KOPT-K1 (cell line): ENCODE data around the gene GRM2.

Experiments
- H3K27ac ChIP-seq: fragments of 200-600 bp; sonication (generic); 2 replicates; pipeline ENCODE4 v1.5.1; 2016; ENCODE audit warnings: antibody characterized with exemption, mild to moderate bottlenecking, low read depth, low read length; ENCODE audit not compliant: poor library complexity, severe bottlenecking
- H3K36me3 ChIP-seq: fragments of 200-600 bp; sonication (generic); 2 replicates; pipeline ENCODE4 v1.5.1; 2017; ENCODE audit warnings: antibody characterized with exemption, mild to moderate bottlenecking, low read length, moderate library complexity; ENCODE audit not compliant: insufficient read depth
- H3K9me3 ChIP-seq: fragments of 200-600 bp; sonication (generic); 2 replicates; pipeline ENCODE4 v1.5.1; 2017; ENCODE audit warnings: antibody characterized with exemption, low read length, mild to moderate bottlenecking; ENCODE audit not compliant: insufficient read depth, poor library complexity, severe bottlenecking

GRM2 gene

DNA sequence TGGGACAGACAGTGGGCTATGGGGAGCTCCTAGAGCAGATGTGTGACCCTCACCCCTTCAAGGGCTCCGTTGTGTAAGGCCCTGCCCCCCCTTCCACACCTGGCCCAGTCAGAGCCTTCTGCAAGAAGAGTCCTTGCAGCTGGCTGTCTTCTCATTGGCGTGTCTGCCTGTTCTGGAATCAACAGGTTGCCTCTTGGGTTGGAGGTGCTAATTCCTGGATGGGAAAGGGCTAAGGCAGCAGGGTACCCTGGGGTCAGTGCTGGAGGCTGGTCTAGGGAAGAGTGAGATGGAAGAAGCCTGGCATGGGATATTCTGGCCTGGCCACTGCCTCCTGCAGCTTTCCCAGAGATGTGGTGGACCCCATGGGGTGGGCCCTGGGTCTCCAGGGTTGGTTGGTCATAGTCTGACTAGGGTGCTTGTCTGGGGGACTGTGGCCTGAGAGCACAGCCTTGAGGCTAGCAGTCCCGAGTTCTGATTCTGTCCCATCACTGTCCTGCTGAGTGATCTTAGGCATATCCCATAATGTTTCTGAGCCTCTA, 30.7 kb upstream of the GRM2 start:
- H3K27ac ChIP-seq = no peak overlapping the region
- H3K9me3 ChIP-seq = no peaks in the 10 kb centered on the region
- peaks cover 66% of the 10 kb centered on the region for H3K36me3 ChIP-seq

DNA sequence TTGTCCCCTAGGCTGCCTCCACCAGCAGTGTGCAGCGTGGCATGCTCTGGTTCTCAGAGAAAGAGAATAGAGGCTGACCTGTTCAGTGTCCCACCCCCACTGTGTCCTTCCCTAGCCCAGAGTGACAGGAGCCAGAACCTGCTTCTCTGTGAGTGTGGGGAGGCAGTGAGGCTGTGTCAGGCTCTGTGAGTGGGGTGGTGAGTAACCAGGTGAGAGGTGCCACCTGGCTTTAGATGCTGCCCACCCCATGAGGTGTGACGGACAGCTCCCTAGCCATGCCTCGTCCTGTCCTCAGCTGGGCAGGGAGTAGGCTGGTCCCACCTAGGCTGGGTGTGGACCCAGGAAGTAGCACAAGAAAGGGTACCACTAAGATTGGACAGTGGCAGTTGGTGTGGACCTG, 29.5 kb upstream of the GRM2 start:
- Histone ChIP-seq H3K36me3 (peaks cover 68% of the 10 kb centered on the region), H3K9me3 (no peaks in the 10 kb centered on the region), H3K27ac (no peak overlapping the region)

DNA sequence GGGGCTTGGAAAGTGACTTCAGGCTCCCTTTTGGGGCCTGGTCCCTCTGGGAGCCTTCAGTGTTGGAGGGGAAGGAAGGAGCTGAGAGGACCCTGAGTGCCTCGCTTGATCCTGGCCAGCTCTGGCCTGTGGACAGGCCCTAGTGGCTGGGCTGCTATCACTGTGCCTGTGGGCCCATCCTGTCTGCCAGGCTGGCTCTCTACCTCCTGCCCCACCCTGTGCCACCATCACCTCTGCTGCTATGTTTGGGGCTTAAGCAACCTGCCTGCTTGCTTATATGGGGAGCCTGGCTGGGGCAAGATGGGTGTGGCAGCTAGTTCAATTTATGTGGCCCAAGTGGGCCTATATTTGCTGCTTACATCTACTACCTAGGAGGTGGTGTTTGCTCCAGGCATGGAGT, 28.7 kb upstream of the GRM2 start:
- Histone ChIP-seq H3K9me3 (no peaks in the 10 kb centered on the region), H3K36me3 (peaks cover 77% of the 10 kb centered on the region), H3K27ac (no peak overlapping the region)

DNA sequence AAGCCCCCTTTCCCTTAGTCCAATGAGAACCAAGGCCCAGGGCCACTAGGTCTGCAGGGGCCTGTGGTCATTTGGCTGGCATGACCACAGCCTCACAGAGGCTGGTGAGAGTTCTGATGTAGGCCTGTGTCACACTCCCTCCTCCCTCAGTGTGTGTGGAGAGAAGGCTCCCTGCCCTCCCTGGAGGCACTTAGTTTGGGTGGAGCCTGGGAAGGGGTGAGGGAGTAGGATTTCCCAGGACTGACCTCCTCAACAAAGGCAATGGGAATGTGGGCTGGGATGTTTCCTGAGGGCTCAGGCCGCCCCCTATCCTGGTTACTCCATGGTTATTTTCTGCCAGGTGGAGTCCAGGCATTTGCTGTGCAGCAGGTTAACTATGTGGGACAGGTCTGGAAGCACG, 28.2 kb upstream of the GRM2 start:
- Histone ChIP-seq H3K27ac (no peak overlapping the region), H3K36me3 (peaks cover 81% of the 10 kb centered on the region), H3K9me3 (no peaks in the 10 kb centered on the region)

DNA sequence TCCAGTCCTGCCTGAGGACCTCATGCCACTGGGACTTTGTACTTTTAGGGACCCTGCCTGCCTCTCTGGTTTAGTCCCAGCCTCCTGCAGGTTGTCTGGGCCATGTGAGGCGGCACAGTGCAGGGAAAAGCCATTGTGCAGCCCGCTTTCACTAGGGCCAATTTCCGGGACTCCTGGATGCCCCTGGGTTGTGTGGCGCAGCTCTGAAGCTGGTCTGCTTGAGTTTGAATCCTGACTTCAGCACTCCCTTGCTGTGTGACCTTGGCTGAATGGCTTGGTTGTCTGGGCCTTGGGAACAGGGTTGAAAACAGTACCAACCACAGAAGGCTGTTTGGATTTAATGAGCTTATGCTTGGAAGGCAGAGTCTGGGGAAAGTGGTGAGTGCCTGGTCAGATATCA, 27.6 kb upstream of the GRM2 start:
- H3K27ac ChIP-seq = no peak overlapping the region
- peaks cover 85% of the 10 kb centered on the region for H3K36me3 ChIP-seq
- H3K9me3 ChIP-seq = no peaks in the 10 kb centered on the region

DNA sequence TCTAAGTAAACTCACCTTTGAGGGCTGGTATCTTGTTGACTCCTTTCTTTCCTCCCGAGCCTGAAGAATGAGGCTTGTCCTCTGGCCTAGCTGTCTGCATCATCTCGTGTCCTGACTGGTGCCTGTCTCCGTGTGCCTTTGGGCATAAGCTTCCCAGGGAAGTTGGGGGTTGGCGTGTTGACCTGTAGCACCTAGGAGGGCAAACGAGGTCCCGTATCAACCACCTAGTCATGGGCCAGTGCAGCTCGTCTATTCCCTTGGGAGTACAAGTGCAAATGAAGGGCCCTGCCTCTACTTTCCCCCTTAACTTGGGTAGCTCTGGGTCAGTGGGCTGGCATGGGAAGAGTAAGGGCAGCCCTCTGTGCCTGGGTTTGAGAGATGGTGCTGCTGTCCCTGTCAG, 27.1 kb upstream of the GRM2 start:
- H3K36me3 ChIP-seq = peaks cover 85% of the 10 kb centered on the region
- no peak overlapping the region for H3K27ac ChIP-seq

DNA sequence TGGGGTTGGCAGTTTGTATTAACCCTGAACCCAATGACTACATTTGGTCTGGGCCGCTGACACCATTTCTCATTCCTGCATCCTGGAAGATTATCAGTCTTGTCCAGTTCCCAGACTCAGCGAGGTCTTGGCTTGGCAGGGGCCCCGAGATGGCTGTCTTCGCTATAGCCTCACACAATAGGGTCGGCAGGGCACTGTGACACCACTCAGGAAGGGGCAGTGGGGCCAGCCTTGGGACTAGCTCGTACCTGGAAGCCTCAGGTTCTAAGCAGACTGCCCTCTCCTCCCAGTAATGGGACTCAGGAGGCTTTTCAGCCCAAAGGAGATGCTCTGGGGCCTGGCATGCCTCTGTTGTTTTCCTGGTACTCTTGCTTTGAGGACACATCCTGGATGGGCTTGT, 26.7 kb upstream of the GRM2 start:
- Histone ChIP-seq H3K9me3 (no peaks in the 10 kb centered on the region), H3K36me3 (peaks cover 85% of the 10 kb centered on the region), H3K27ac (no peak overlapping the region)

More for the DNA sequence above, 27.1 kb upstream of the GRM2 start:
- no peaks in the 10 kb centered on the region for H3K9me3 ChIP-seq

DNA sequence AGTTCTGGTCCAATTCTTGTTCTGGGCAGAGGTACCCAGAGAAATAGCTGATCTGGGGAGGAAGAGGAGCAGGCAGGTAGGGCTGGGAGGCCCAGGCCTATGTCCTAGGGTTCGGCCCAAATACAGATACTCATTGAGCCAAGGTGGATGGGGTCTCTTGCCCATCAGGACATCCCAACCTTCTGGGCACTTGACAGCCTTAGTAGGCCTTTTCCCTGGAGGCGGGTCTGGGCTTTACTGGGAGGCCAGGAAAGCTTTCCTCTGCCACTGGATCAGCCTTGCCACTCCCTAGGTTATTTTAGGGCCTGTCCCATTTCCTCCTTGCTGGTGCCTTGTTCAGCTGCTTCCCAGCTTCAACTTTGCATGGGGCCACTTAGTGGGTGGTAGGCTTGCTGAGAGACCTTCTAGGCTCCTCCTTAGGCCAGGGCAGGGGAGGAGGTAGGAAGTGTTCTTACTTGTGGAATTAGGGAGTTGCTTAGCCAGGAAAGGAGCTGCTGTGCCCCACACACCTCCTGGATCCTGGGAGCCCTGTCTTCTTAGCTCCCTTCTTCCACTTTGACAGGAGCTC, 26.1 kb upstream of the GRM2 start:
- H3K27ac ChIP-seq = peak overlapping the region; percentile 42
- H3K36me3 ChIP-seq = peaks cover 85% of the 10 kb centered on the region

DNA sequence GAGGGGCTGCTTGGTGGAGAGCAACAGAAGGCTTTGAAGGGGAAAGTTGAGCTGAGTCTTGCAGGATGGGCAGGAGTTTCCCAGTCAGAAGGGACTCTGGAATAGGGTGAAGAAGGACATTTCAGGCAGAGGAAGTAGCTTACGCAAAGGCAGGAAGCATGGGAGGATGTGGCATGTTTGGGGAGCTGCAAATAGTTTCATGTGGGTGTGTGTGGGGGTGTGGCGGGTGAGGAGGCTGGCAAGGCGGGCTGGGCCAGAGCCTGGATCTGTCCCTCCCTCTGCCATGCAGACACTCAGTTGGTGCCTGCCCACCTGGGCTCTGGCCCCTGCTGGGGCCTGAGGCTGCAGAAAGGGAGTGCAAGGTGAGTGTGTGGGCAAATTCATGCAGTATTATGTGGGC, 25.4 kb upstream of the GRM2 start:
- H3K36me3 ChIP-seq = peaks cover 80% of the 10 kb centered on the region
- peak overlapping the region; percentile 42 for H3K27ac ChIP-seq
- H3K9me3 ChIP-seq = no peaks in the 10 kb centered on the region

More for the DNA sequence above, 26.1 kb upstream of the GRM2 start:
- no peaks in the 10 kb centered on the region for H3K9me3 ChIP-seq

DNA sequence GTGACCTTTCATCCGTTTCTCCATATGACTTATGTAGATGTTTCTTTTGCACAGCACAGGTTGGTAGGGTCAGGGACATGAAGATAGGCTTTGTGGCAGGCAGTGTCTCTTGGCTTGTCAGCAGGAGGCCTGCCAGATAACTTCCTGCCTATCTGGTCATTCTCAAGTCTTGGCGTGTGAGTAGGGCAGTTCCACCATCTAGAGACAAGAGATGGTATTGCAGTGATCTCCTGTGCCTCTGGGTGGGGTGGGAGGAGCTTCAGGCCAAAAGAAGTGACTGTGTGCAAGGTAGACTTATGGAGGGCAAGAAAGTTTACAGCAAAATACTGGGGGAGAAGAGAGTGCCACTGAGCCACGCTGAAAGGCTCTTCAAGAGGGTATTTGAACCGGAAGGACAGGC, 24.8 kb upstream of the GRM2 start:
- H3K36me3 ChIP-seq = peaks cover 75% of the 10 kb centered on the region
- H3K27ac ChIP-seq = peak overlapping the region; percentile 42
- H3K9me3 ChIP-seq = no peaks in the 10 kb centered on the region

DNA sequence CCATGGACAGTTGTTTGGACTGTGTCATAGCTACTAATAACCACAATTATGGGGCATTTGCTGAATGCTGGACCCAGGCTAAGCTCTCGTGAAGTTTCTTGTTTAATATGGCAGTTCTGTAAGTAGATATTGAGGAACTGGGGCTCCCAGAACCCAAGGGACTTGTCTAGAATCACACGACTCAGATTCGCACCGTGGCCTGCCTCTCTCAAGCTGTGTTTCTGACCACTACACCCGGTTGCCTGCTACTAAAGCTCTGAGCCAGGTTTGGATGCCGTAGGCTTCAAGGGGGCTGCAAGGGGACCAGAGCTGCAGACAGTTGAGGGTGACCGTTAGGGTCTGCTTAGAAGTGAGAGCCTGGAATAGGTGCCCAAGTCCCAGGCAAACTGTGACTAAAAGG, 24.3 kb upstream of the GRM2 start:
- H3K36me3 ChIP-seq = peaks cover 75% of the 10 kb centered on the region
- H3K27ac ChIP-seq = no peak overlapping the region
- H3K9me3 ChIP-seq = no peaks in the 10 kb centered on the region

DNA sequence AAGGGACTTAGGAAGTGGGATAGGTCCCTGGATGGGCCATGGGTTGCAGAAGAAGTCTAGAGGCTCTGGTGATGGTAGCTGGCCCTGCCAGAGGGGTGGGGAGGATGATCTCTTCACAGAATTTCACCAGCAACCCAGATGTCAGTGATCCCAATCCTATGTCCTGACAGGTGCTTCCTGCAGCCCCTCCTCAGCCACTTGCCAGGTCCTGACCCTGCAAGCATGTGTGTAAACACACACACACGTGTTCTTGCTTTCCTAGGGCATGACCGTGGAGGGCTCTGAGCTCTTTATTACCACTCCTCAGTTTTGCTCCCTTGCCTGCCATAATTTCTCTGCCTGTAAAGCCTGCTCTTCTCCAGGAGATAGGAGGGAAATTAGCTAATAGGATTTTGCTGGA, 23.3 kb upstream of the GRM2 start:
- peaks cover 76% of the 10 kb centered on the region for H3K36me3 ChIP-seq
- H3K9me3 ChIP-seq = no peaks in the 10 kb centered on the region
- H3K27ac ChIP-seq = no peak overlapping the region

DNA sequence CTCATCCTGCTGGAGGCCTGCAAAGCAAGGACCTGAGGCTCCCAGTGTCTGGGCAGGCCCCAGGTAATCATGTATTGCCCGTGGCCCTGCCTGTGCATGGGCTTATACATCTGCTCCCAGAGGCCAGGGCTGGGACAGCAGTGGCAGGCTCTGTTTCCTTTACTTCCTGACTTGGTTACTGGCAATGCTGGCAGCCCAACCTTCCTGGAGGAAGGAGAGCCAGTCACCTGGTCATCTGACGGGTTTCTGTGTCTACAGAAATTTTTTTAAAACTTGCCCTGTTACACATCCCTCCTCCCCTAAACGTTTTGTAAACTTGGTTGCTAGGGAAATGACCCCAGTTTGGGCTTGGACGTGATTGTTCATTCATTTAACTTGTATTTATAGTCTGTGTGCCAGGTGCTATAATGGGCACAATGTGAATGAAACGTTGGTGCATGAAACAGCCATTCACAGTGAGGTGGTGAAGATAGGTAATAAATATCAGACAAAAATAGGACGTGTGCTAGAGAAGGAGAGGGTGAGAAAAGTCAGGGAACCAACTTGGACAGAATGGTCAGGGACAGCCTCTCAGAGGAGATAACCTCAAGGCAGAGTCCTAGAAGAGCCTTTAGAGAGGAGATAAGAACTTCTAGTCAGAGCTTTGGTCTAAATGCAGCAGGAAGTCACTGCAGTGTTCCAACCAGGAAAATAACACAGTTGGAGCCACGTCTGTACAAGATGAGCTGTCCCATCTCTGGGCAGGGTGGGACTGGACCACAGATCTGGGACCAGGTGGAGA, 21.7 kb upstream of the GRM2 start:
- Histone ChIP-seq H3K27ac (peak overlapping the region; percentile 65), H3K9me3 (no peaks in the 10 kb centered on the region), H3K36me3 (peaks cover 79% of the 10 kb centered on the region)

DNA sequence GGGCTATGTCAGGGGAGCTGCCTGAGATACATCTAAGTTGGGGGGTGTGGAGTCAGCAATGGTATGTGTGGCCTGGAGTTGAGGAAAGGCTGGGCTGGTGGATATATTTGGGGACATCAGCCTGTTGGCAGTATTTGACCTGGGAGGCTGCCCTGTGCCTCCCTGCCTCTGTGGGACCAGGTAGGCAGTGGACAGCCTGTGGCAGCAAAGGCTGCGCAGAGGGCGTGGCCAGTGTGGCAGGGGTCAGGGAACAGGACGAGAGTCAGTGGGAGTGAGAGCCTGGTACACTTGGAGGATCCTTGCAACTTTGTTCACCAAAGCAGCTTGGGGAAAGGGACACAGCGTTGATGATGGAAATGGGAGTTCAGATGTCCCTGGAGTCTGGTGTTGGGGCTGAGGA, 20.8 kb upstream of the GRM2 start:
- Histone ChIP-seq H3K36me3 (peaks cover 80% of the 10 kb centered on the region), H3K27ac (peak overlapping the region; percentile 65), H3K9me3 (no peaks in the 10 kb centered on the region)

DNA sequence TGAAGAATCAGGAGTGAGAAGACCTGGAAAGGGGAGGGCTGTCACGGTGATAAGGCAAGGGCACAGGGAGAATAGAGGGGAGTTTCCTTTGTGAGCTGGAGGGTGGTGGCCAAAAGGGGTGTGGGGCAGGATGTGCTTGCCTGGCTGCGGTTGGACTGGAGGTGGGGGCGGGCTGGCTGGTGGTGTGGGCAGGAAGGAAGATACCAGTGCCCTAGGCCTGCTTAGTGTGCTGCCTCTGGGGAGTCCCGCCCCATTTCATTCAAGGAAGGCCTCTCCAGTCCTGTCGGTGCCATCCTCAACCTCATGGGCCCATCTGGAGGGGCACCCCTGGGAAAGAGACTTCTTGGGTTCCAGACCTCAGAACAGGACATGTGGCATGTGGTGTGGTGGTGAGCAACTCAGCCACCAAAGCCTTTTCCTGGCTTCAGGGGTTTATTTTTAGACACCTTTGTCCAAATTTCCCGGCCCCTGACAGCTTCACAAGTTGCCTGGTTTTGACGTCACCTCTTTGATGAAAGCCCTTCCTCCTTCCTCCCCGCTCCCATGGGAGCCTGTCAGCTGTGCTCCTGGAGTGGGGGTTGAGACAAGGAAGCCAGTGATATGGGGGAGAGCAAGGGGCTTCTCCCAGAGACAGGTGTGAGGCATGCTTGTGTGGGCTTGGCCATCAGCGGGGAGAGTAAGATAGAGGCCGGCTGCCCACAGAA, 20.2 kb upstream of the GRM2 start:
- Histone ChIP-seq H3K36me3 (peaks cover 83% of the 10 kb centered on the region), H3K9me3 (no peaks in the 10 kb centered on the region), H3K27ac (peak overlapping the region; percentile 65)
